SJSA1 (cell line): ENCODE results near the gene LRG1. TPM values are rescaled to one million over a fixed set of nuclear protein-coding genes. Genes with fewer than 3 reads are reported as not detected.
"Not testable (repeated sequence)": the region's sequence is repeated elsewhere in the genome, so short reads cannot be mapped to it uniquely, and the experiment has no call there.

Source experiments
- DNase-seq, 2 experiments: peaks; one replicate each; pipeline ENCODE4 v3.0.0-alpha.2; 2015 to 2020; ENCODE audit warnings: low spot score in 2 of 2, low read depth in 1 of 2
- H3K27ac ChIP-seq: fragments of 250-450 bp; sonication (Bioruptor Pico); 2 replicates; pipeline ENCODE4 v1.5.1; 2020; ENCODE audit warnings: mild to moderate bottlenecking, moderate library complexity
- H3K27me3 ChIP-seq: fragments of 250-450 bp; sonication (Bioruptor Pico); replicated peaks from 2 replicates; pipeline ENCODE4 v1.5.1; 2020; ENCODE audit warnings: mild to moderate bottlenecking, moderate library complexity
- H3K36me3 ChIP-seq: fragments of 250-450 bp; sonication (Bioruptor Pico); 2 replicates; pipeline ENCODE4 v1.5.1; 2020; ENCODE audit warnings: mild to moderate bottlenecking
- H3K4me1 ChIP-seq: fragments of 250-450 bp; sonication (Bioruptor Pico); replicated peaks from 2 replicates; pipeline ENCODE4 v1.6.1; 2021; ENCODE audit warnings: mild to moderate bottlenecking
- H3K4me3 ChIP-seq: fragments of 250-450 bp; sonication (Bioruptor Pico); 2 replicates; pipeline ENCODE4 v1.5.1; 2020; ENCODE audit warnings: mild to moderate bottlenecking
- H3K9me3 ChIP-seq: fragments of 250-450 bp; sonication (Bioruptor Pico); replicated peaks from 2 replicates; pipeline ENCODE4 v1.5.1; 2020; ENCODE audit warnings: mild to moderate bottlenecking
- total RNA-seq: library from RNA; depleted of rRNA; stranded (reverse); fragments of >200 nt; shearing (Covaris generic); gene quantifications from 2 replicates; pipeline ENCODE4 v1.2.3, GENCODE V29; 2014

LRG1 gene
- total RNA-seq, 1 experiment from 2014 or later: not detected

GRCh38 chr19:4534836-4535658, 4.8 kb downstream of the LRG1 start, which contains the start of gene PLIN5:
TSS of gene PLIN5 (minus strand) at chr19:4535224. CDS start at chr19:4534074, 1,150 bp downstream.
- no peak within 1 kb of the TSS for H3K4me3 ChIP-seq
- peaks cover 49% of the 10 kb centered on the region for H3K27me3 ChIP-seq
- no peak within 1 kb of the TSS for H3K27ac ChIP-seq
- H3K9me3 ChIP-seq: no peaks in the 10 kb centered on the region
- DNase-seq: peak; percentile 37 to 70
- 0 out of 2 replicates have a peak, but pooled peaks cover 4% of the 10 kb centered on the region for H3K4me1 ChIP-seq
- H3K36me3 ChIP-seq: no peaks in the 10 kb centered on the region

- H3K36me3 ChIP-seq: no peaks in the 10 kb centered on the region
- H3K4me3 ChIP-seq: no peak overlapping the region
- H3K9me3 ChIP-seq: no peaks in the 10 kb centered on the region
- 0 out of 2 replicates have a peak, but pooled peaks cover 4% of the 10 kb centered on the region for H3K4me1 ChIP-seq
- no peak overlapping the region for H3K27ac ChIP-seq
- DNase-seq: no peak
- H3K27me3 ChIP-seq: peaks cover 52% of the 10 kb centered on the region
Measured at GRCh38 chr19:4533835-4534424, 5.9 kb downstream of the LRG1 start.

- Histone ChIP-seq H3K9me3 (no peaks in the 10 kb centered on the region), H3K4me3 (no peak overlapping the region), H3K27ac (no peak overlapping the region), H3K4me1 (0 out of 2 replicates have a peak, but pooled peaks cover 4% of the 10 kb centered on the region), H3K27me3 (peaks cover 54% of the 10 kb centered on the region), H3K36me3 (no peaks in the 10 kb centered on the region)
- DNase-seq: no peak
Measured at GRCh38 chr19:4533334-4533733, 6.5 kb downstream of the LRG1 start.

DNA sequence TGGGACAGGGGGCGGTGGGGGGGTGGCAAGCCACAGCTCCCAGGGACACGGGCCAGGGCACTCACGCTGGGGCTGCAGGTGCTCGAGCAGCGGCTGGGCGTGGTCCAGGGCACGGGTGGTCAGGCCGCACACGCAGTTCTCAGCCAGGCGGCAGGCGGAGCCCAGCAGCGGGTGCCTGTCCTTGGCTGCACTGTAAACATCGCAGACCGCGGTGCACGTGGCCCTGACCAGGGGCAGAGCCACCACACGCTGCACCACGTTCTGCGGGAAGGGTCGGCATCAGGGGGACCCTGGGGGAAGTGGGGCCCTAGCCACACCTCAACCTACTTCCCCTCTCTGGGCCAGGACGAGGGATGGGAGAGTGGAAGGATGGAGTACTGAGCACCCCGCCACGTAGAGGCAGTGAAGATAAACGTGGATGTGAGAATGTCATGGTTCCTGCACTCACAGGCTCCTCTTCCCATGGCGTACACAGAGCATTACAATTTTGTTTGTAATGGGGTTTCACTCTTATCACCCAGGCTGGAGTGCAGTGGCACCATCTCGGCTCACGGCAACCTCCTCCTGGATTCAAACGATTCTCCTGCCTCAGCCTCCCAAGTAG, 8.2 kb downstream of the LRG1 start:
- Histone ChIP-seq H3K27ac (no peak overlapping the region), H3K4me3 (no peak overlapping the region), H3K4me1 (0 out of 2 replicates have a peak, but pooled peaks cover 4% of the 10 kb centered on the region), H3K27me3 (peaks cover 47% of the 10 kb centered on the region), H3K9me3 (no peaks in the 10 kb centered on the region), H3K36me3 (no peaks in the 10 kb centered on the region)
- DNase-seq: no peak

DNA sequence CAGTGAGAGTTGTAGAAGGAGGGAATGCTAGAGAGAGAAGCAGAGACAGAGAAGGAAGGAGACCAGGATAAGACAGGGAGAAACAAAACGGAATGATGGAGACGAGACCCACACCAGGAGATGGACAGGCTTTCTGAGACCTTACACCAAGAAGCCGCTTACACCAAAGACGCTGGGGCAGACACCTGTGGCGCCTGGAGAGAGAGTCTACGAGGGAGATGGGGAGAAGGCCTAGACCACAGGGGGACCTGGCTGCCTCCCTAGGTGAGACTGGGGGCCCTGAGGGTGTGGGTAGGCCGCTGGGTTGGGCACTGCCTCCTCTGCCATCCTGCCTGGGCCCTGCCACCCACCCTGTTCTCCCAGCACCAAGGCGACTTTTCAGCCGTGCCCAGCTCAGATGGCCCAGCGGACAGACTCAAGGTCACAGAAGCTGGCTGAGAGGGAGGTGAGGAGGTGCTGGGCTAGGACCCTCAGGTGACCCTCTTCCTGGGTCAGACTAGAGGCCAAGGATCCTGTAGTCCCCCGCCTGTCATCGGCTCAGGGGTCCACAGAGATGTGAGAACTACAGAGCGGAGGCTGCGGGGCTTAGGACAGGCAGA, 9.8 kb downstream of the LRG1 start:
- Histone ChIP-seq H3K36me3 (no peaks in the 10 kb centered on the region), H3K27ac (no peak overlapping the region), H3K4me1 (0 out of 2 replicates have a peak, but pooled peaks cover 4% of the 10 kb centered on the region), H3K27me3 (peaks cover 40% of the 10 kb centered on the region), H3K4me3 (no peak overlapping the region), H3K9me3 (no peaks in the 10 kb centered on the region)
- no peak for DNase-seq

- Histone ChIP-seq H3K4me3 (no peak overlapping the region), H3K27ac (no peak overlapping the region), H3K4me1 (0 out of 2 replicates have a peak, but pooled peaks cover 4% of the 10 kb centered on the region), H3K27me3 (peaks cover 28% of the 10 kb centered on the region), H3K9me3 (no peaks in the 10 kb centered on the region), H3K36me3 (no peaks in the 10 kb centered on the region)
- no peak for DNase-seq
Measured at GRCh38 chr19:4528843-4529242, 11.0 kb downstream of the LRG1 start.

DNA sequence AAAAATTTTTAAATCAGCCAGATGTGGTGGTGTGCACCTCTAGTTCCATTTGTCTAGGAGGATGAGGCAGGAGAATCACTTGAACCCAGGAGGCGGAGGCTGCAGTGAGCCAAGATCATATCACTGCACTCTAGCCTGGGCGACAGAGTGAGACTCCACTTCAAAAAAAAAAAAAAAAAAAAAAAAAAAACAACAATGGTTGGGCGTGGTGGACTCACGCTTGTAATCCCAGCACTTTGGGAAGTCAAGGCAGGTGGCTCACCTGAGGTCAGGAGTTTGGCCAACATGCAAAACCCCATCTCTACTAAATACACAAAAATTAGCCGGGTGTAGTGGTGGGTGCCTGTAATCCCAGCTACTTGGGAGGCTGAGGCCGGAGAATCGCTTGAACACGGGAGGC, 12.5 kb downstream of the LRG1 start:
- not testable (repeated sequence) for DNase-seq, H3K4me1 ChIP-seq, H3K27ac ChIP-seq, H3K36me3 ChIP-seq, H3K9me3 ChIP-seq, H3K4me3 ChIP-seq
- peaks cover 16% of the 10 kb centered on the region for H3K27me3 ChIP-seq

GRCh38 chr19:4525563-4526002, 14.3 kb downstream of the LRG1 start:
- H3K4me1 ChIP-seq: peaks cover 3% of the 10 kb centered on the region; the same call in 1 of the 2 replicates
- no peaks in the 10 kb centered on the region for H3K9me3 ChIP-seq
- no peak for DNase-seq
- no peak overlapping the region for H3K4me3 ChIP-seq
- H3K27me3 ChIP-seq: peaks cover 7% of the 10 kb centered on the region; the same call in 1 of the 2 replicates
- H3K27ac ChIP-seq: no peak overlapping the region
- no peaks in the 10 kb centered on the region for H3K36me3 ChIP-seq

GRCh38 chr19:4524808-4525562, 14.9 kb downstream of the LRG1 start:
- H3K36me3 ChIP-seq: no peaks in the 10 kb centered on the region
- H3K4me1 ChIP-seq: peaks cover 3% of the 10 kb centered on the region; the same call in 1 of the 2 replicates
- no peak overlapping the region for H3K4me3 ChIP-seq
- peaks cover 7% of the 10 kb centered on the region; the same call in 1 of the 2 replicates for H3K27me3 ChIP-seq
- H3K9me3 ChIP-seq: no peaks in the 10 kb centered on the region
- peak in 1 of 2 experiments; percentile 68 for DNase-seq
- no peak overlapping the region for H3K27ac ChIP-seq

DNA sequence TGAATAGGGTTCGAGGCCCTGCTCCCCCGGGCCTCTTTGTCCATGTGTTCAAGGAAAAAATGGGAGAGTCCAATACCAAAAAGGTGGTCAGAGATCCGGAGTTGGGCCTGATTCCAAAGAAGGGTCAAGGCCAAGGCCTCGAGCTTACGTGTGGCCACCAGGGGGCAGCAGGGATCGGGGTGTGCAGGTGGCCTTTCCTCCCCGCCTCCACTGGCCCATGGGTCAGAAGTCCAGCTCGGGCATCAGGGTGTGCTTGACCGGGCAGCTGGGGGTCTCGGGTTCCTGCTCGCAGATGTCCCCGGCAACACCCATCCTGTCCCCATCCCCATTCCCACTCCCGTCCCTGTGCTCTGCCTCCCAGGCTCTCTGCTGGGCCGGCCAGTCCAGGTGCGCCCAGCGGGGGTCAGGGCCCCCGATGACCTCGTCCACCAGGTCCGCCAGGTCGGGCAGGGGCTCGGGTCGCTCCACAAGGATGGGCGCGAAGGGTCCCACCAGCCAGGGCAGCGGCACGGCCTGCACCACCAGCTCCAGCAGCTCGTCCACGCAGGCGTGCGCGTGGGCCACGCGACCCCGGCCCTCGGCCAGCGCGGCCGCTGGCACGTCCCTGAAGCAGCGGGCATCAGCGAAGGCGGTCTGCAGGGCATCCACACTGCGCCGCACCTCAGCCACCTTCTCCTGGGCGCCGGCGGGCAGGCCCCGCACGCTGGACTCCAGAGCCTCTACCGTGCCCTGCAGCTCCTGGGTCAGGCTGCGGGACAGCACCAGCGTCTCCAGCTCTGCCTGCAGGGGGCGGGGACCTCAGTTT, 16.3 kb downstream of the LRG1 start:
- H3K9me3 ChIP-seq: no peaks in the 10 kb centered on the region
- peak in 1 of 2 experiments; percentile 28 for DNase-seq
- no peak overlapping the region for H3K27ac ChIP-seq
- H3K4me1 ChIP-seq: peaks cover 3% of the 10 kb centered on the region; the same call in 1 of the 2 replicates
- 0 out of 2 replicates have a peak, but pooled peaks cover 2% of the 10 kb centered on the region for H3K27me3 ChIP-seq
- no peak overlapping the region for H3K4me3 ChIP-seq
- no peaks in the 10 kb centered on the region for H3K36me3 ChIP-seq

- Histone ChIP-seq H3K27ac (no peak overlapping the region), H3K27me3 (peaks cover 7% of the 10 kb centered on the region; the same call in 1 of the 2 replicates), H3K4me1 (peaks cover 3% of the 10 kb centered on the region; the same call in 1 of the 2 replicates), H3K9me3 (no peaks in the 10 kb centered on the region), H3K36me3 (no peaks in the 10 kb centered on the region), H3K4me3 (no peak overlapping the region)
- DNase-seq: no peak
Measured at GRCh38 chr19:4522291-4523002, 17.4 kb downstream of the LRG1 start.

- H3K9me3 ChIP-seq: no peaks in the 10 kb centered on the region
- DNase-seq: no peak
- no peak overlapping the region for H3K27ac ChIP-seq
- peaks cover 13% of the 10 kb centered on the region for H3K27me3 ChIP-seq
- H3K36me3 ChIP-seq: no peaks in the 10 kb centered on the region
- H3K4me1 ChIP-seq: peaks cover 3% of the 10 kb centered on the region; the same call in 1 of the 2 replicates
- H3K4me3 ChIP-seq: no peak overlapping the region
Measured at GRCh38 chr19:4521888-4522242, 18.0 kb downstream of the LRG1 start.
